HG03558 (cell line): Measurements from ENCODE around the gene AHRR.

ENCODE experiments used
- ATAC-seq: cut with Tn5 transposase; IDR thresholded peaks from one replicate; pipeline ENCODE4 v1.9.1; 2021; ENCODE audit warnings: moderate number of reproducible peaks; ENCODE audit not compliant: unreplicated experiment; ENCODE audit errors: extremely low read depth

Gene AHRR

DNA sequence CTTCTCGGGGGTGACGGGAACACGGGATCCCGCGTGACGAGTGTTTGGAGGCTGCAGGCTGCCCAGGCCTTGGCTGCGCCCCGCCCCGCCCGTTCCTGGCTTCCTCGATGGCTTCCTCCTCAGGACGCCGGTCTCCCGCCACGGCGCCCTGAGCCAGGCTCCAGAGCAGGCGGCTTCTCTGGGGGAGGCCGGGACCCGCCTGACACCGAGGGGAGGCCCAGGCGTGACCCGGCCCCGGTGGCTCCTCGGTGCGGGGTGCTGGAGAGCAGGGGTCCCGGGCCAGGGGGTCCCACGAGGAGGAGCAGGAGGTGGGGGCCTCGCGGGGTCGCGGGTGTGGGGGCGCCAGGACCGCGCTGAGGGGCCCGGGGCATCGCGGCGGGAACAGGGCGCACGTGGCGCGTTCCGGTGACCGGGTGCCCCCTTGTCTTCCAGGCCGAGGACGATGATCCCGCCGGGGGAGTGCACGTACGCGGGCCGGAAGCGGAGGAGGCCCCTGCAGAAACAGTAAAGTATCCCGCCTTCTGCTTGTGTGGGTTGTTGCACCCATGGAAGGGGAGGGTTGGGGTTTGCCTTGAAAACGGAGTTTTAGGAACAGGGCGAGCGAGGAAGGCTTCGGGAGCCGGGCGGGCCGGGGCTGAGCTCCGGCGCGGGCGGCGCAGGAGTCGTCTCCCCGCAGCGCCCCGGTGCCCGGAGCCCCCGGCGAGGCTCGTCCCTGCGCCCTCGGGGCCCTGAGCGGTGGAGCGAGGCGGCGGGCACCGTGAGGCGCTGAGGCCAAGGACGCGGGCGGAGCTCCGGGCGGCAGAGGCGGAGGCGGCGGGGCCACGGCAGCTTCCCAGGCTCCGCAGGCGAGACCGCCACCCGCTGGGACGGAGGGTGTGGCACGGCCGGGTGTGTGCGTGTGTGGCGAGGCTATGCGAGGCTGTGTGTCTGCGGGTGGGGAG is 22.2 kb downstream of the AHRR start:
- ATAC-seq: no peak

DNA sequence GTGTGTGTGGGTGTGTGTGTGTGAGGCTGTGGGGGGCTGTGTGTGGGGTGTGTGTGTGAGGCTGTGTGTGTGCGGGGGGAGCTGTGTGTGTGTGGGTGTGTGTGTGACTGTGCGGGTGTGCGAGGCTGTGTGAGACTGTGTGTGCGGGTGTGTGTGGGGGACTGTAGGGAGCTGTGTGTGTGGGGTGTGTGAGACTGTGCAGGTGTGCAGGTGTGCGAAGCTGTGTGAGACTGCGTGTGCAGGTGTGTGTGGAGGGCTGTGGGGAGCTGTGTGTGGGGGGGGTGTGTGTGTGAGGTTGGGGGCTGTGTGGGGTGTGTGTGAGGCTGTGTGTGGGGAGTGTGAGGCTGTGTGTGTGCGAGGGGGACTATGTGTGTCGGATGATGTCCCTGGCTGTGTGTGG is 23.2 kb downstream of the AHRR start:
- ATAC-seq: no peak

DNA sequence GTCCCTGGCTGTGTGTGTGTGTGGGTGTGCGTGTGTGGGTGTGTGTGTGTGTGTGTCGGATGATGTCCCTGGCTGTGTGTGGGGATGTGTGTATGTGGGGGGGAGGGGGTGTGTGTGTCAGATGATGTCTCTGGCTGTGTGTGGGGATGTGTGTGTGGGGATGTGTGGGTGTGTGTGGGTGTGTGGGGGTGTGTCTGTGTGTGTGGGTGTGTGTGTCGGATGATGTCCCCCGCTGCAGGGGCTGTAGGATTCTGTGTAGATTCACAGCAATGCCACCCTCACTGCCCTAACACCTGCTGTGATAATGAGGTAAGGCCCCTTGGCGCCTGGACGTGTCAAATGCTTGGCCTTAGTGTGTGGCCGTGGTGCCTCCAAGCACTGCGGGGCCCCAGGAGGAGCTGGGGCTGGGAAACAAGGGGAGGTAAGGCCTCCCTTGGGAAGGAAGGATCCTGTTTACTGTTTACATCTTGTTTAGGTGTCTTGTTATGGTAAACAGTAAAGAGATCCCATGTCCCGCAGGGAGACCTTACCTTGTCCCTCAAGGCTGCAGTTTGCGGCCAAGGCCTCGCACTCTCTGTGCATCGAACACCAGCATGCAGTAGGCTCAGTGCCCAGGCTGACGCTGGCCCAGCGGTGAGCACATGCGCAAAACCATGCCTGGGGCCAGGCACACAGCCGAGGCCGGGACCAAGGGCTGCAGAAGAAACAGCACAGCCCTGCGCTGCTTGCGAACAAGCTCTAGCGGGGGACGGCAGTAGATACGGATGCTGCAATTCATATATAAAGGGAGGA is 24.1 kb downstream of the AHRR start:
- ATAC-seq: no peak

- ATAC-seq: no peak
Observed at GRCh38 chr5:346229-346935, 24.9 kb downstream of the AHRR start.

- no peak for ATAC-seq
Observed at GRCh38 chr5:347712-348284, 26.3 kb downstream of the AHRR start.

GRCh38 chr5:348726-349125 is 27.2 kb downstream of the AHRR start:
- no peak for ATAC-seq

- no peak for ATAC-seq
Observed at GRCh38 chr5:350355-350754, 28.8 kb downstream of the AHRR start.

DNA sequence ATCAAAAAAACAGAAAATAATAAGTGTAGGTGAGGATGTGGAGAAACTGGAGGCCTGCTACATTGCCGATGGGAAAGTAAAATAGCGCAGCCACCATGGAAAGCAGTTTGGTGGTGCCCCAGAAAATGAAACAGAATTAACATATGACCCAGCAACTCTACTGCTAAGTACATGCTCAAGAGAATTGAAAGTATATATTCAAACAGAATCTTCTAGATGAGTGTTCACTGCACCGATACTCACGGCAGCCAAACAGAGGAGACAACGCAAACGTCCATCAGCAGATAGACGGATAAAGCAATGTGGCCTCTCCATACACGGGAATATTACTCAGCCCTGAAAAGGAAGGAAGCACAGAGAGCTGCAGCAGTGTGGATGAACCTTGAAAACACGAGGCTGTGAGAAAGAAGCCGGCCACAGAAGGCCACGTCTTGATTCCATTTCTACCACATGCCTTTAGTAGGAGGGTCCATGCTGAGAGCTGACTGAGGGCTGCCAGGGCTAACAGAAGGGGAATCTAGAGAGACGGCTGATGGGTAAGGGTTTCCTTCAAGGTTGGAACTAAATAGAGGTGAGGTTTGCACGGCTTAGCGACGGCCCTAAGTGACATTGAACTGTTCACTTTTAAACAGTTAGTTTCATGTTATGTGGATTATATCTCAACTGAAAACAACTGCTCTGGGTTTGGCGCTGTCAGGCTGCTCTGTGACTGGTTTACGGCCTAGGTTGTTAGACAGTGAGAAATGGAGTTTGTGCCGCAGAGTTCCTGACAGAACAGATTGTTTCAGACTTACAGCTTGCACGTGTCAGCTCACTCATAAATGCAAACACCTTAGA is 29.8 kb downstream of the AHRR start:
- ATAC-seq: no peak

DNA sequence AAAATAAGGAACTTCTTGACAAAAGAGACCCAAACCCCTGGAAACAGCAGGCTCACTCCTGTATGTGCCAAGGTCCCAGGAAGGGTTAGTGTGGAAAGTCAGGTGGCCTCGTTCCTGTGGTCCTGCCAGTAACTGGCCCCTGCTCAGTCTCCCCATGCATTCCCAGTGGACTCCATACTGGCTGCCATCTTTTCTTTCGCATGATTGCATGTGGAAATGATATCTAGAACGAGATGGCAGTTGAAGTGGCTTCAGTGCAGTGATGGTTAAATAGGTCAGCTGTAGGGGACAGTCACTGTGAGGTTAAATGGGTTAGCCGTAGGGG is 30.4 kb downstream of the AHRR start:
- no peak for ATAC-seq

DNA sequence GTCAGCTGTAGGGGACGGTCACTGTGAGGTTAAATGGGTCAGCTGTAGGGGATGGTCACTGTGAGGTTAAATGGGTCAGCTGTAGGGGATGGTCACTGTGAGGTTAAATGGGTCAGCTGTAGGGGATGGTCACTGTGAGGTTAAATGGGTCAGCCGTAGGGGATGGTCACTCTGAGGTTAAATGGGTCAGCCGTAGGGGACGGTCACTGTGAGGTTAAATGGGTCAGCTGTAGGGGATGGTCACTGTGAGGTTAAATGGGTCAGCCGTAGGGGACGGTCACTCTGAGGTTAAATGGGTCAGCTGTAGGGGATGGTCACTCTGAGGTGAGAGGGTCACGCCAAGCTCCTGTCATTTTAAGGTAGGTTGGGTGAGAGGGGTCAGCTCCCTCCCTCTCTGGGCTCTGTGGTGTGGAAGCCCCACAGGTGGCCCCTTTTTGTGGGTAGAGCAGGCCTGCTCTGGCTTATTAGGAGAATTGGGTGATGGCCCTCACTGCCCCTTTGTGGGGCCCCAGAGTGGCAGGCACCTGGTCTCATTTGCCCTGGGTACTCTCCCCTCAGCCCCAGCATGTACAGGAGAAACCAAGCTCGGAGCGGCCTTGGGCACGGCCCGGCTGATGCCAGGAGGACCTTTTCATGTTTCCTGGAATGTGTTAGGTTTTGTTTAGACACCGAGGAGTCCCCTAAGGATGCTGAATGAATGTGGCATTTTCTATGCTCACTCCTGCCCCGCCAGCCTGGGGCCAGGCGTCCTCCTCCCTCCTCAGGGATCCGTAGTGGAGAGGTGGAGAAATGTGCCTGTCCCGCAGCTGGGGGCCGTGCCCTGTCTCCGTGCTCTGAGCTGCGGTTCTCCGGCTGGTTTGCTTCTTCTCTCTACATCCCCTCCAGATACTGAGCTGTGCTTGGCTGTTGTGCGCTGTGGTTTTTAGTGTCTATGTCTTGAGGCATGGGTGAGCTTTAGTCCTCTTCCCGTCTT is 31.4 kb downstream of the AHRR start:
- ATAC-seq: no peak

- no peak for ATAC-seq
Observed at GRCh38 chr5:353612-354580, 32.4 kb downstream of the AHRR start.

DNA sequence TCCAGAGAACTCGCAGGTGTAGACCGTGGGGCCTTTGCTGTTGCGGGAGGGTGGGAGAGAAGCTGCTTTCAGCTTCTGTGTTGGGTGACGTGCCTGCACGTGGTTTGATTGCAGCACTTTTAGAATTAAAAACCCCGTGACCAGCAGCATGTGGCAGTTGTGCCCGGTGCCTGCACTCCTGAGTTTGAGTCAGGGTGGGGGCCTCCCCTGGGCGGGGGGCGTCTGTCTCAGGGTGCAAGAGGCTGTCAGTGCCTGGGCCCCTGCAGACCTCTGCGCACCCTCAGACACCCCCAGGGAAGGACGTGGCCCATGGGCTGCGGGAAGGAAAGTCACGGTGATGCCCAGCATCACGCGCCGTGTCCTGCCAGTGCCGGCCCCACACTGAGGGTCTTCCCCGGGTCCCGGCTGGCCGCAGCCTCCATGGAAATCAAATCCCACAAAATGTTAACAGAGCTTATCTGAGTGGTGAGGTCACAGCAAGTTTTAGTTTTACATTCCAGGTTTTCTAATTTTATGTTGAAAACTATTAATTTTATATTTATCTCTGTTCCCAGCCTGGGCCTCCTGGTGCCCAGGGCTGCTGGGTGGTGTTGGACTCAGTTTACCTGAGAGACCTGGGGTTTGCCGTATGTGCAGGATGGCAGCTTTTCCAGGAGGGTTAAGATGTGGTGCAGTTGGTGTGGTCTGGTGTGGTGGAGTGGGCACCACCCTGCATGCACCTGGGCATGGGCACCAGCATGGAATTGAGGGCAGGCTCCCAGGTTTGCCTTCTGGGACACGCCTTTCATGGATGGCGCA is 33.3 kb downstream of the AHRR start:
- ATAC-seq: no peak

GRCh38 chr5:355379-355935 is 33.9 kb downstream of the AHRR start:
- no peak for ATAC-seq

DNA sequence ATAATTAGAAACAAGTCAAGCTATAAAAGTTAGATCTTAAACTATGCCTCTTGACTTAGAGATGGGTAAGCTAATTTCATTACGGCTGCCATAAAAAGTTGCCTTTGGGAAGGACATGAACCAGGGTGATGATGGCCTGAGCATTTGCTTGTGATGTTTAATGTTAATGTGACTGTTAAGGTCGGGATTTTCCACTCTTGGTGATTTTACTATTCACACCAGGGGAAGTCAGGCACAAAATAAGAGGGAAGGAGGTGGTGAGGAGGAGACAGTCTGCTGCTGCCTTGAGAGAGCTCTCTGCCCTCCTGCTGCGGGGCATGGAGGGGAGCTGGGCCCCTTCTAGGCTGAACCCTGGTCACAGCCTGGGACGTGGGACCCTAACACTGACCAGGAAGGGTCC is 34.4 kb downstream of the AHRR start:
- no peak for ATAC-seq

GRCh38 chr5:359301-359897 is 37.9 kb downstream of the AHRR start:
- no peak for ATAC-seq
